ENCODE results near the gene ANTKMT. TPM values are rescaled to one million over a fixed set of nuclear protein-coding genes. Genes with fewer than 3 reads are reported as not detected.

ANTKMT gene
- total RNA-seq, 1 donor from 2014 or later: 35.0 TPM

DNA sequence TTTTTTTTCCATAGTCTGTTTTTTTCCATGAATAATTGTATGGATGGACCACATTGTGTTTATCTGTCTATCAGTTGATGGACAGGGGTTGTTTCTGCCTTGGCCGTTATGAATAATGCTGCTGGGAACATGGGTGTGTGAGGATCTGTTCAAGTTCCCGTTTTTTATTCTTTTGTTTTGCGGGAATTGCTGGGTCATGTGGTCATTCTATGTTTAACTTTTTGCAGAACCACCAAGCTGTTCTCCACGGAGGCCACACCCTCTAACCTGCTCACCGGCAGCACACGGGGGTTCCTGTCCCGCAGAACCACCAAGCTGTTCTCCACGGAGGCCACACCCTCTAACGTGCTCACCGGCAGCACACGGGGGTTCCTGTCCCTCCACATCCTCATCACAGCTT is 33.7 kb downstream of the ANTKMT start:
- FAIRE-seq: no peak
- Histone ChIP-seq H3K27me3 (ENCODE audit: control insufficient read depth, insufficient read depth, low read length) (peaks cover 4% of the 10 kb centered on the region), H3K36me3 (ENCODE audit: control insufficient read depth, insufficient read depth, low read length) (no peaks in the 10 kb centered on the region), H3K4me3 (ENCODE audit: low read depth, low read length) (no peak overlapping the region)
- no peak for DNase-seq (ENCODE audit: low read depth)
- TF ChIP-seq, protein P1, sequence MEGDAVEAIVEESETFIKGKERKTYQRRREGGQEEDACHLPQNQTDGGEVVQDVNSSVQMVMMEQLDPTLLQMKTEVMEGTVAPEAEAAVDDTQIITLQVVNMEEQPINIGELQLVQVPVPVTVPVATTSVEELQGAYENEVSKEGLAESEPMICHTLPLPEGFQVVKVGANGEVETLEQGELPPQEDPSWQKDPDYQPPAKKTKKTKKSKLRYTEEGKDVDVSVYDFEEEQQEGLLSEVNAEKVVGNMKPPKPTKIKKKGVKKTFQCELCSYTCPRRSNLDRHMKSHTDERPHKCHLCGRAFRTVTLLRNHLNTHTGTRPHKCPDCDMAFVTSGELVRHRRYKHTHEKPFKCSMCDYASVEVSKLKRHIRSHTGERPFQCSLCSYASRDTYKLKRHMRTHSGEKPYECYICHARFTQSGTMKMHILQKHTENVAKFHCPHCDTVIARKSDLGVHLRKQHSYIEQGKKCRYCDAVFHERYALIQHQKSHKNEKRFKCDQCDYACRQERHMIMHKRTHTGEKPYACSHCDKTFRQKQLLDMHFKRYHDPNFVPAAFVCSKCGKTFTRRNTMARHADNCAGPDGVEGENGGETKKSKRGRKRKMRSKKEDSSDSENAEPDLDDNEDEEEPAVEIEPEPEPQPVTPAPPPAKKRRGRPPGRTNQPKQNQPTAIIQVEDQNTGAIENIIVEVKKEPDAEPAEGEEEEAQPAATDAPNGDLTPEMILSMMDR (IDR thresholded peaks at IDR 0.05; ENCODE audit: insufficient read depth, low read length, severe bottlenecking): no peak

DNA sequence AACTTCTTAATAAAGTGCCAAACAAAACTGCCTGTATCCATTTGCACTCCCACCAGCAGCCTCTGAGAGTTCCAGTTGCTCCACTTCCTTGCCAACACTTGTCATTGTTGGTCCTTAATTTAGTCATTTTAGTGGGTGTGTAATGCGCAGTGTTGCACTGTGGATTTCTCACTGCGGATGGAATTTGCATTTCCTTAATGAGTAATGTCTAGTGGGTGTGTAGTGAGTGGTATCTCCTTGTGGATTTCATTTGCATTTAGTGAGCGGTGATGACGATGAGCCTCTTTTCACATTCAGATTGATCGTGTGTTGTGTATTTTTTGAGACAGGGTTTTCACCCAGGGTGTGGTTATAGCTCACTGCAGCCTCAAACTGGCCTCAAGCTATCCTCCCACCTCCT is 35.5 kb downstream of the ANTKMT start:
- no peak overlapping the region for H3K4me3 ChIP-seq (ENCODE audit: low read depth, low read length)
- DNase-seq (ENCODE audit: low read depth): no peak
- H3K36me3 ChIP-seq (ENCODE audit: control insufficient read depth, insufficient read depth, low read length): no peaks in the 10 kb centered on the region
- H3K27me3 ChIP-seq (ENCODE audit: control insufficient read depth, insufficient read depth, low read length): peaks cover 2% of the 10 kb centered on the region
- TF ChIP-seq, protein P1 (IDR thresholded peaks at IDR 0.05; ENCODE audit: insufficient read depth, low read length, severe bottlenecking): no peak
- peak; percentile 7 for FAIRE-seq

DNA sequence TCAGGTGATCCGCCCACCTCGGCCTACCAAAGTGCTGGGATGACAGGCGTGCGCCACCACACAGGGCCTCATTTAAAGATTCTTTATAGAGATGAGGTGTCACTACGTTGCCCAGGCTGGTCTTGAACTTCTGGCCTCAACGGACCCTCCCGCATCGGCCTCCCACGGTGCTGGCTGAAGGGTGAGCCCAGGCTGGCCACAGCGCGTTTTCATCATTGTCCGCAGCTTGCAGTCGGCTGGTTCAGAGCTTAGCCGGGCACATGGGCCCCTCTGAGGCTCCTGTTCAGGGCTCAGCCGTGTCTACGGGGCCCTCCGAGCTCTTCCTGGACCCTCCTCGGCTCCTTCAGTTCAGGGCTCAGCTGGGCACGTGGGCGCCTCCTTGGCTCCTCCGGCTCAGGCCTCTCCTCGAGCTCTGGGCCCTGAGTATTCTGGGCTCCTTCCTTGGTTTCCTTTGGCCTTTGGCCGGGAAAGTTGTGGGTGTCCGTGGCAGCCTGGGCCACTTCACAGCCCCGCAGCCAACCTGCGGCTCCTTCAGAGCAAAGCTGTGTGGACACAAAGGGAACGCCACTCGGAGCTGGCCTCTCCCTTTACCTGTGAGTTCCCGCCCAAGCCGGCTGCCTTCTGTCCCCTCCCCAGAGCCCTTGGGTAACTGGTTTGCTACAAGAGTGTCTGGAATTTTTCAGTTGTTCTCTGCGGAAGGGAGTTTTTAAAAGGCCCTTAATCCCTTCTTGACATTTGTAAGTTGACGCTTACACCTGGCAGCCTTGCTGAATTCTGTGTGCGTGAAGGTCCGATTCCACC is 38.4 kb downstream of the ANTKMT start:
- FAIRE-seq (no peak), DNase-seq (ENCODE audit: low read depth) (peak; percentile 12)
- no peaks in the 10 kb centered on the region for H3K36me3 ChIP-seq (ENCODE audit: control insufficient read depth, insufficient read depth, low read length)
- no peak overlapping the region for H3K4me3 ChIP-seq (ENCODE audit: low read depth, low read length)
- TF ChIP-seq, protein P1 (IDR thresholded peaks at IDR 0.05; ENCODE audit: insufficient read depth, low read length, severe bottlenecking): no peak
- H3K27me3 ChIP-seq (ENCODE audit: control insufficient read depth, insufficient read depth, low read length): no peaks in the 10 kb centered on the region

DNA sequence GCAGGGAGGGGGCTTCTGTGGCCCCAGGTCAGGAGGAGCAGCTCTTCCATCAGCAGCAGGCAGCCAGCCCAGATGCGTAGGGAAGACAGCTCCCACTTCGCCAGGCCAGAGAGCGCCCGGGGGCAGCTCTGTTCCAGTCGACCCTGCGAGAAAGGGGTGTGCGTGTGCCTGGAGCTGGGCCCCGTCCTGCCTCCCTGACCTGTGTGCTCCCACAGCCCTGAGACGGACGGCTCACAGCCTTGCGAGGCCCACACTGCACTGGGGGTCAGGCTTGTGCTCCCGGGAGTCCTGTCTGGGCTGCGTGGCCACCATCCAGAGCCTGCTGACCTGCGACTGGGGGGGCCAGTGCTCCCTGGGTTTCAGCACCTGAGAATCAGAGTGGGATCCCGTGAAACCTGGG is 39.1 kb downstream of the ANTKMT start:
- no peaks in the 10 kb centered on the region for H3K27me3 ChIP-seq (ENCODE audit: control insufficient read depth, insufficient read depth, low read length)
- H3K4me3 ChIP-seq (ENCODE audit: low read depth, low read length): no peak overlapping the region
- no peaks in the 10 kb centered on the region for H3K36me3 ChIP-seq (ENCODE audit: control insufficient read depth, insufficient read depth, low read length)
- no peak for DNase-seq (ENCODE audit: low read depth)
- TF ChIP-seq, protein P1 (IDR thresholded peaks at IDR 0.05; ENCODE audit: insufficient read depth, low read length, severe bottlenecking): no peak
- FAIRE-seq: no peak

DNA sequence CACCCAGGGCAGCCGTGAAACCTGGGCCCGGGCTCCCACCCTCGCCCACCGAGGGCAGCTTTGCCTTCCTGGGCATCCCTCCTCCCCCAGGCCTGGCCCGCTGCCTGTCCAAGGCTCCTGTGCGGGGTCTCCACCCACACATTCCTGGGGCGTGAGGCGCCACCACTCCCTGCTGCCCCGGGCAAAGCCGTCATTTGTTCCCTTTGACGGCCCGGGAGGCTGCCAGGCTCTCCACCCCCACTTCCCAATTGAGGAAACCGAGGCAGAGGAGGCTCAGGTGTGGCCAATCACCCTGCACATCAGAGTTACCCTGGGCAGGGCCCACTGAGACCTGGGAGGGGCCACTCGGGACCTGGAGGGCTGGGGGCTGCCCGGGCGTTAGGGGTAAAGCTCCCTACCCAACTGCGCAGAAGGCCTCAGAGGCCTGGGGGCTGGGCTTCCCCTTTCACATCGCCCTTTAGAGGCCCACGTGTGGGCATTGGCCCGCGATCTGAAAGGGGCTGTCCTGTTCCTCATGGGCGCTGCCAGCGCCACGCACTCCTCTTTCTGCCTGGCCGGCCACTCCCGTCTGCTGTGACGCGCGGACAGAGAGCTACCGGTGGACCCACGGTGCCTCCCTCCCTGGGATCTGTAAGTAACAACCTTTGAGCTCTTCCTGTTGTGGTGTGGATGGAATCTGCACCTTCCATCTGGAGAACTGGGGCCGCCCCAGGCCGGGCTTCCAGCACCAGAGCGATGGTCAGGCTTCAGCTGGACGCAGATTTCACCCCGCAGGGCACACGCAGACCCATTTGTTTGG is 39.8 kb downstream of the ANTKMT start, which contains the start of gene MSLN:
Gene MSLN, plus strand, starts transcription at position 190 of the 799 bp plus-strand sequence. CDS start 1,947 bp downstream, outside the sequence.
- TF ChIP-seq, protein P1 (IDR thresholded peaks at IDR 0.05; ENCODE audit: insufficient read depth, low read length, severe bottlenecking): no peak
- no peaks in the 10 kb centered on the region for H3K27me3 ChIP-seq (ENCODE audit: control insufficient read depth, insufficient read depth, low read length)
- peak; percentile 59 for DNase-seq (ENCODE audit: low read depth)
- no peaks in the 10 kb centered on the region for H3K36me3 ChIP-seq (ENCODE audit: control insufficient read depth, insufficient read depth, low read length)
- H3K4me3 ChIP-seq (ENCODE audit: low read depth, low read length): no peak within 1 kb of the TSS
- FAIRE-seq: no peak
